SK-N-SH treated with all-trans-retinoic acid at 6 μM for 48 hours (cell line): Measurements from ENCODE around the gene TPRG1L.

Experiments
- ATAC-seq: fragments of 200-7000 bp; cut with Tn5 transposase; 3 replicates; pipeline ENCODE4 v1.9.1; 2020; ENCODE audit warnings: mild to moderate bottlenecking, moderate library complexity
- ARNTL ChIP-seq: fragments of 450-650 bp; formaldehyde crosslinking; IDR thresholded peaks from 2 replicates; pipeline ENCODE4 v1.5.0; 2020; ENCODE audit warnings: low read depth, mild to moderate bottlenecking, moderate library complexity, borderline replicate concordance
- BACH2 ChIP-seq: fragments of 250-450 bp; sonication (Bioruptor Pico); IDR thresholded peaks from 2 replicates; pipeline ENCODE4 v1.9.0; 2021; ENCODE audit warnings: mild to moderate bottlenecking, borderline replicate concordance
- CSDC2 ChIP-seq: fragments of 250-450 bp; sonication (Bioruptor Pico); IDR thresholded peaks from 2 replicates; pipeline ENCODE4 v1.5.0; 2020; ENCODE audit warnings: mild to moderate bottlenecking, moderate library complexity
- CSRNP3 ChIP-seq: fragments of 250-450 bp; sonication (Bioruptor Pico); IDR thresholded peaks from 2 replicates; pipeline ENCODE4 v1.5.1; 2021; ENCODE audit warnings: mild to moderate bottlenecking, moderate library complexity
- ESRRG ChIP-seq: fragments of 250-450 bp; sonication (Bioruptor Pico); IDR thresholded peaks from 2 replicates; pipeline ENCODE4 v1.6.1; 2021; ENCODE audit warnings: mild to moderate bottlenecking
- GLIS3 ChIP-seq: fragments of 250-450 bp; sonication (Bioruptor Pico); IDR thresholded peaks from 2 replicates; pipeline ENCODE4 v1.5.0; 2020; ENCODE audit warnings: mild to moderate bottlenecking, moderate library complexity
- ISL1 ChIP-seq: fragments of 250-450 bp; sonication (Bioruptor Pico); IDR thresholded peaks from 2 replicates; pipeline ENCODE4 v2.1.2; 2022; ENCODE audit warnings: mild to moderate bottlenecking, moderate library complexity
- OSR1 ChIP-seq: fragments of 250-450 bp; sonication (Bioruptor Pico); IDR thresholded peaks from 2 replicates; pipeline ENCODE4 v1.8.0; 2022; ENCODE audit warnings: moderate library complexity, mild to moderate bottlenecking, inconsistent platforms
- POU6F1 ChIP-seq: fragments of 250-450 bp; sonication (Bioruptor Pico); IDR thresholded peaks from 2 replicates; pipeline ENCODE4 v1.8.0; 2021; ENCODE audit warnings: low read depth, mild to moderate bottlenecking, moderate library complexity, borderline replicate concordance
- PPARA ChIP-seq: fragments of 250-450 bp; sonication (Bioruptor Pico); IDR thresholded peaks from 2 replicates; pipeline ENCODE4 v1.5.0; 2020; ENCODE audit warnings: mild to moderate bottlenecking, borderline replicate concordance
- RARB ChIP-seq: fragments of 250-450 bp; sonication (Bioruptor Pico); IDR thresholded peaks from 2 replicates; pipeline ENCODE4 v1.8.0; 2021; ENCODE audit warnings: mild to moderate bottlenecking, moderate library complexity
- SNAI2 ChIP-seq: fragments of 250-450 bp; sonication (Bioruptor Pico); IDR thresholded peaks from 2 replicates; pipeline ENCODE4 v1.5.0; 2020; ENCODE audit warnings: mild to moderate bottlenecking, moderate library complexity
- TCF4 ChIP-seq: fragments of 250-450 bp; sonication (Bioruptor Pico); IDR thresholded peaks from 2 replicates; pipeline ENCODE4 v1.8.0; 2021; ENCODE audit warnings: mild to moderate bottlenecking, moderate library complexity, borderline replicate concordance
- TOX ChIP-seq: fragments of 250-450 bp; sonication (Bioruptor Pico); IDR thresholded peaks from 2 replicates; pipeline ENCODE4 v1.8.0; 2021; ENCODE audit warnings: mild to moderate bottlenecking, moderate library complexity, borderline replicate concordance
- ZC3H10 ChIP-seq: fragments of 250-450 bp; sonication (Bioruptor Pico); IDR thresholded peaks from 2 replicates; pipeline ENCODE4 v1.5.1; 2021; ENCODE audit warnings: mild to moderate bottlenecking, moderate library complexity
- ZFP3 ChIP-seq: fragments of 250-450 bp; sonication (Bioruptor Pico); IDR thresholded peaks from 2 replicates; pipeline ENCODE4 v1.5.0; 2020; ENCODE audit warnings: mild to moderate bottlenecking, moderate library complexity
- ZFP30 ChIP-seq: fragments of 450-650 bp; formaldehyde crosslinking; IDR thresholded peaks from 2 replicates; pipeline ENCODE4 v1.5.0; 2022; ENCODE audit warnings: mild to moderate bottlenecking, moderate library complexity
- ZNF70 ChIP-seq: fragments of 450-650 bp; formaldehyde crosslinking; IDR thresholded peaks from 2 replicates; pipeline ENCODE4 v1.5.0; 2020; ENCODE audit warnings: mild to moderate bottlenecking, moderate library complexity
- ZNF8 ChIP-seq: fragments of 450-650 bp; formaldehyde crosslinking; IDR thresholded peaks from 2 replicates; pipeline ENCODE4 v1.5.0; 2020; ENCODE audit warnings: mild to moderate bottlenecking, moderate library complexity
- TF ChIP-seq, protein P1 (sequence below): fragments of 250-450 bp; sonication (Bioruptor Pico); IDR thresholded peaks from 2 replicates; pipeline ENCODE4 v1.5.0; 2020; ENCODE audit warnings: mild to moderate bottlenecking, moderate library complexity
- TF ChIP-seq, protein P2 (sequence below): fragments of 250-450 bp; sonication (Bioruptor Pico); IDR thresholded peaks from 2 replicates; pipeline ENCODE4 v1.8.0; 2020; ENCODE audit warnings: mild to moderate bottlenecking, moderate library complexity, borderline replicate concordance

Gene TPRG1L

GRCh38 chr1:3629561-3630160, 4.8 kb downstream of the TPRG1L start:
- ATAC-seq: no peak

DNA sequence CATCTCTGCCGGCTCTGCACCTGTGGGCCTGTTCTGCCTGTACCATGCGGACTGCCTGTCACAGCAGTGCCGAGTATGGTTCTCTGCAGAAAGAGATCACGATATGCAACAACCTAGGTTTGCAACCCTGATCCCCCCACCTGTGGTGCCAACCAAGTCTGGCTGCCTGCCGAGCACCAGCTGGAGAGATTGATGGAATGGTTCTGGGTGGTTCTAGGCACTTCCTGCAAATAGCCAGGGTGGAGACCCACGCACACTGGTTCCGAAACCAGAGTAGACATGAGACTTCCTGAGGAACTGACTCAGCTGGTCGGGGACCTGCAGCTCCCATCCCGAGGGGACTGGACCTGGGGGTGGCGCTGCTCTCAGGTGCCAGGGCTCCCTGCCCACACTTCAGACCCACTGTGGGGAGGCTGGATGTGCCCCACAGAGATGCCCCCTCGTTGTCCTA, 5.4 kb downstream of the TPRG1L start:
- no peak; the same call in 2 of the 3 replicates for ATAC-seq
- TF ChIP-seq BACH2: no peak
- no peak for TF ChIP-seq PPARA (CRISPR knock-in tag)
- TF ChIP-seq ZC3H10: no peak
- no peak for TF ChIP-seq ZFP30 (CRISPR knock-in tag)
- TF ChIP-seq CSRNP3 (CRISPR knock-in tag): no peak
- TF ChIP-seq ZFP3 (CRISPR knock-in tag): no peak
- TF ChIP-seq, protein P1, sequence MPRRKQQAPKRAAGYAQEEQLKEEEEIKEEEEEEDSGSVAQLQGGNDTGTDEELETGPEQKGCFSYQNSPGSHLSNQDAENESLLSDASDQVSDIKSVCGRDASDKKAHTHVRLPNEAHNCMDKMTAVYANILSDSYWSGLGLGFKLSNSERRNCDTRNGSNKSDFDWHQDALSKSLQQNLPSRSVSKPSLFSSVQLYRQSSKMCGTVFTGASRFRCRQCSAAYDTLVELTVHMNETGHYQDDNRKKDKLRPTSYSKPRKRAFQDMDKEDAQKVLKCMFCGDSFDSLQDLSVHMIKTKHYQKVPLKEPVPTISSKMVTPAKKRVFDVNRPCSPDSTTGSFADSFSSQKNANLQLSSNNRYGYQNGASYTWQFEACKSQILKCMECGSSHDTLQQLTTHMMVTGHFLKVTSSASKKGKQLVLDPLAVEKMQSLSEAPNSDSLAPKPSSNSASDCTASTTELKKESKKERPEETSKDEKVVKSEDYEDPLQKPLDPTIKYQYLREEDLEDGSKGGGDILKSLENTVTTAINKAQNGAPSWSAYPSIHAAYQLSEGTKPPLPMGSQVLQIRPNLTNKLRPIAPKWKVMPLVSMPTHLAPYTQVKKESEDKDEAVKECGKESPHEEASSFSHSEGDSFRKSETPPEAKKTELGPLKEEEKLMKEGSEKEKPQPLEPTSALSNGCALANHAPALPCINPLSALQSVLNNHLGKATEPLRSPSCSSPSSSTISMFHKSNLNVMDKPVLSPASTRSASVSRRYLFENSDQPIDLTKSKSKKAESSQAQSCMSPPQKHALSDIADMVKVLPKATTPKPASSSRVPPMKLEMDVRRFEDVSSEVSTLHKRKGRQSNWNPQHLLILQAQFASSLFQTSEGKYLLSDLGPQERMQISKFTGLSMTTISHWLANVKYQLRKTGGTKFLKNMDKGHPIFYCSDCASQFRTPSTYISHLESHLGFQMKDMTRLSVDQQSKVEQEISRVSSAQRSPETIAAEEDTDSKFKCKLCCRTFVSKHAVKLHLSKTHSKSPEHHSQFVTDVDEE (CRISPR knock-in tag): no peak
- TF ChIP-seq ZNF8 (CRISPR knock-in tag): no peak
- TF ChIP-seq OSR1: no peak
- no peak for TF ChIP-seq TOX (CRISPR knock-in tag)
- no peak for TF ChIP-seq GLIS3 (CRISPR knock-in tag)
- no peak for TF ChIP-seq SNAI2 (CRISPR knock-in tag)
- TF ChIP-seq, protein P2, sequence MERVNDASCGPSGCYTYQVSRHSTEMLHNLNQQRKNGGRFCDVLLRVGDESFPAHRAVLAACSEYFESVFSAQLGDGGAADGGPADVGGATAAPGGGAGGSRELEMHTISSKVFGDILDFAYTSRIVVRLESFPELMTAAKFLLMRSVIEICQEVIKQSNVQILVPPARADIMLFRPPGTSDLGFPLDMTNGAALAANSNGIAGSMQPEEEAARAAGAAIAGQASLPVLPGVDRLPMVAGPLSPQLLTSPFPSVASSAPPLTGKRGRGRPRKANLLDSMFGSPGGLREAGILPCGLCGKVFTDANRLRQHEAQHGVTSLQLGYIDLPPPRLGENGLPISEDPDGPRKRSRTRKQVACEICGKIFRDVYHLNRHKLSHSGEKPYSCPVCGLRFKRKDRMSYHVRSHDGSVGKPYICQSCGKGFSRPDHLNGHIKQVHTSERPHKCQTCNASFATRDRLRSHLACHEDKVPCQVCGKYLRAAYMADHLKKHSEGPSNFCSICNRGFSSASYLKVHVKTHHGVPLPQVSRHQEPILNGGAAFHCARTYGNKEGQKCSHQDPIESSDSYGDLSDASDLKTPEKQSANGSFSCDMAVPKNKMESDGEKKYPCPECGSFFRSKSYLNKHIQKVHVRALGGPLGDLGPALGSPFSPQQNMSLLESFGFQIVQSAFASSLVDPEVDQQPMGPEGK (CRISPR knock-in tag): no peak
- TF ChIP-seq TCF4 (CRISPR knock-in tag): no peak
- TF ChIP-seq RARB: no peak
- no peak for TF ChIP-seq ARNTL (CRISPR knock-in tag)
- TF ChIP-seq ISL1: no peak
- TF ChIP-seq CSDC2: no peak
- TF ChIP-seq, all 23 proteins: peak for 0

More at GRCh38 chr1:3629561-3630160, 4.8 kb downstream of the TPRG1L start:
- TF ChIP-seq, protein P2 (CRISPR knock-in tag): no peak
- TF ChIP-seq CSDC2: no peak
- TF ChIP-seq POU6F1 (CRISPR knock-in tag): no peak
- TF ChIP-seq SNAI2 (CRISPR knock-in tag): no peak
- TF ChIP-seq TCF4 (CRISPR knock-in tag): no peak
- TF ChIP-seq, all 23 proteins: peak for 0

DNA sequence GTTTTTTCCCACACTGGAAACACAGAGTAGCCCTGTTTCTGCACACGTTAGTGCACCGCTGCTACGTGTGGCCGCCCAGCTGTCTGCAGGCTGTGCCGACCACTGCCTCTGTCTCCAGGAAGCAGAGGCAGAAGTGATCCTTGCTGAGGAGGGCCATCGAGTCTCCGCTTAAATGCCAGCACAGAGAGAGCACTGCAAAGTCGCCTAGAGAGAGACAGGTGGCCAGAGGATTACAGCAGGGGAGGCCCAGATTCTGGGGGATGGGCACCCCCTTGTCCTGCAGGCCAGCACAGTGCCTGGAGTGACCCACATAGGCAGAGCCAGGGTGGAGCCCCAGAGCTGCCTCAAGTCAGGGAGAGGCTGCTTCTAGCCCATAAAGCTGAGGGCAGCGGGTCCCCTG, 6.1 kb downstream of the TPRG1L start:
- TF ChIP-seq ZNF70 (CRISPR knock-in tag) (no peak), ZC3H10 (no peak), CSDC2 (no peak), ESRRG (CRISPR knock-in tag) (no peak), CSRNP3 (CRISPR knock-in tag) (no peak), ZFP3 (CRISPR knock-in tag) (no peak), ZNF8 (CRISPR knock-in tag) (no peak), OSR1 (no peak), POU6F1 (CRISPR knock-in tag) (no peak), TOX (CRISPR knock-in tag) (no peak), TCF4 (CRISPR knock-in tag) (no peak), PPARA (CRISPR knock-in tag) (no peak), GLIS3 (CRISPR knock-in tag) (no peak)
- TF ChIP-seq, protein P2 (CRISPR knock-in tag): no peak

More for the DNA sequence above, 6.1 kb downstream of the TPRG1L start:
- peak; percentile 8; the same call in 1 of the 3 replicates for ATAC-seq
